GM18868 (cell line): Measurements from ENCODE around the gene ITPK1.

ENCODE experiments used
- ATAC-seq: cut with Tn5 transposase; IDR thresholded peaks from one replicate; pipeline ENCODE4 v1.9.1; 2021; ENCODE audit warnings: mild to moderate bottlenecking, moderate library complexity; ENCODE audit not compliant: unreplicated experiment

The ITPK1 gene

DNA sequence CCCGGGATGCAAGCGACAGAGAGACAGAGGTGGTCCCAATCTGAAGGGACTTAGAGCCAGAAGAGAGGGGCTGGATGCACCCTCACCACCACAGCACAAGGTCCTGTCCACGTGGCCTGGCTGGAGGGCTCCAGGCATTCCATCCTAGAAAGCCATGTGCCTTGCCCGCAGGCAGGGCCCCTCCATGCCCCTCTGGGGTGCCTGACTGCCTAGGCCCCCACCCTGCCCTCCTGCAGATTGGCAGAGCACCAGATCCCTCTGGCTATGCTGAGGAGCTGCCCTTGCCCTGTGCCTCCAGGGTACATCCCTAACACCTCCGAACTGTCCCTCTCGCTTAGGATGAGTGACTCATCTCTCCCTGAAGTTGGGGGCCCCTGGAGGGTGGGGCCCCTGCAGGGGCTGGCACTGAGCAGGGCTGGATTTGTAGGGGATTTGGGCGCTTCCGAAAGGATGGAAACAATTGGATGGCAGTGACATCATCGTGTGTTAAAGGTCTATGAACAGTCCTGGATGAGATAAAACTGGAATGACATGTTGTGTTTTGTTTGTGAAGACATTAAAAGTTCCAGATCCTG, 141.8 kb downstream of the ITPK1 start:
- ATAC-seq = no peak

- ATAC-seq = no peak
These were observed 142.4 kb downstream of the ITPK1 start for GRCh38 chr14:92973261-92973797.

DNA sequence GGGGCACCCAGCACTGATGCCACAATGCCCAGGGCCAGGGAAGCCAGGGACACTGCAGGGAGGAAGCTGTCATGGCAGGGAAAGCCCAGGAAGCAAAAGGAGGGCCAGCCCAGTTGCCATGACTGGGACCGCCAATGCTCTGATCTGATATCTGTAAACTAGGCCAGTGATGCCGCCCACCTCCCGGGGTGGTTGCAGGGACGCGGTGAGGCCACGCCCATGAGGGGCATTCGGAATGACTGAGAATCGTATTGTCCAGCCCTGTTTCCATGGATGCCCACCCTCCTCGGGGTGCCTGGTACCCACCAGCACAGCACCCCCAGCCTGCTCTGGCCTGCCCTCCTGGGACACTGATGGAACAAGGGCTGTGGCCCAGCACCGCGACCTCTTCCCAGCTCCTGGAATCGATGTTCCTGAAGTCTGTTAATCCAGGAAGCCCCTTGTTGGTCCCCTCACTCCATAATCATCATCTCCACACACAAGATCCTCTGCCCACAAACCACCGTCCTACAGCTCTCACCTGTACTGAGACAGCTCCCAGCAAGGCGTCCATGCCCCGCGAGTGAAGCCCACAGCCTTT, 144.0 kb downstream of the ITPK1 start:
- no peak for ATAC-seq

DNA sequence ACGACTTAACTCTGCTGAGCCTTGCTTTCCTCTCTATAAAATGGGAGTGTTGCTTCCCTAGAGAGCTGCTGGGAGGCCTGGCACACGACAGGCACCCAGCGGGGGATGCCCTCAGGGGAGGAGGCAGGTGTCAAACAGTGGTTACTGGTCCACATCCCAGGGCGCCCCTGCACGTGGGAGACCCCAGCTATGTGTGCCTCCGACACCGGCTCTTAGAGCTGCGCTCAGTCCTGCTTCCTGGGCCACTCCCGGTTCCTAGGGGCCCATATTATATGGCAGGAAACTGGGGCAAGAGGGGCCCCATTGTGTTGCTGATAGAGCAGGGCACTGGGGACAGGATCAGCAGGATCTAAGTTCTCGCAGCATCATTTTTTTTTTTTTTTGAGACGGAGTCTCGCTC, 145.5 kb downstream of the ITPK1 start:
- no peak for ATAC-seq

GRCh38 chr14:92969871-92970270, 145.9 kb downstream of the ITPK1 start:
- no peak for ATAC-seq

- ATAC-seq = no peak
These were observed 146.3 kb downstream of the ITPK1 start for GRCh38 chr14:92969430-92969829.

DNA sequence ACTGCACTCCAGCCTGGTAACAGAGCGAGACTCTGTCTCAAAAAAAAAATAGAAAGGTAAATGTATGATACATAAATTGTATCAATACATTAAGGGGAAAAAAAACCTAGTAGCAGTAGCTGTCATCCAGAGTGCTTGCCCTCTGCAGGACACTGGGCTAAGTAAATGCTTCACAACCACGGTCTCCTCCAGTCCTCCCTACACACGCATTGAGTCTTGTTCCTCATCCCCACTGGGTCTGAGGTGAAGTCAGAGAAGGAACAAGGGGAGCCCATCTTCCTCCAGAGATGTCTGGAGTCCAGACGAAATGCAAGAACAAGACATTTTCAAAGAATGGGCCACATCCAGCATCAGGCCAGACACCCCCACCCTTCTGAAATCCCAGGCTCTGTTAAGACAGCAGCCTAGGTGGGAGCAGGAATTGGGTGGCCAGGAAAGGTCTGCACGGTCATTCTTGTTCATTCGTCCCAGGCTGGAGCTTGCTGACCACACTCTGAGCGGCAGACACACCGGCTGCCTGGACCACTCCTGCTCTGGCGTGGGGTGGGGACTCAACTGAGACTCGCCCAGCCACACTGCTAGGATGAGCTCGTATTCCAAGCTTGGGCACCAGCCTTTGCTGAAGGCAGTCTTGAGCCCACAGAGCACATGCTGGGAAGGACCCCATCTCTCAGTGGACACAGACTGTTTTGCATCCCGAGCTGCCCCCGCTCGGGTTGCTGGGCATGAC, 147.3 kb downstream of the ITPK1 start:
- ATAC-seq = no peak

- ATAC-seq = no peak
These were observed 148.3 kb downstream of the ITPK1 start for GRCh38 chr14:92967346-92967926.

DNA sequence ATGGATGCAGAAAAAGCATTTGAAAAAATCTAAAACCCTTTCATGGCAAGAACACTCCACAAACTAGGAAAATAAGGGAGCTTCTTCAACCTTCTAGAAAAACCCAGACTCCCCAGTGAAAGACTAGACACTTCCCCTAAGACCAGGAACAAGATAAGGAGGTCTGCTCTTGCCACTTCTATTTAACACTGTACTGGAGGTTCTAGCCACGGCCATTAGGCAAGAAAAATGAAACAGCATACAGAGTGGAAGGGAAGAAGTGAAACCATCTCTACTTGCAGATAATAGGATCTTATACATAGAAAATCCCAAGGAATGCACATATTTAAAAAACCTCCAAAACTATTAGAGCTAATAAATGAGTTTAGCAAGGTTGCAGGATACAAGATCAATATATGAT, 150.4 kb downstream of the ITPK1 start:
- ATAC-seq = no peak

DNA sequence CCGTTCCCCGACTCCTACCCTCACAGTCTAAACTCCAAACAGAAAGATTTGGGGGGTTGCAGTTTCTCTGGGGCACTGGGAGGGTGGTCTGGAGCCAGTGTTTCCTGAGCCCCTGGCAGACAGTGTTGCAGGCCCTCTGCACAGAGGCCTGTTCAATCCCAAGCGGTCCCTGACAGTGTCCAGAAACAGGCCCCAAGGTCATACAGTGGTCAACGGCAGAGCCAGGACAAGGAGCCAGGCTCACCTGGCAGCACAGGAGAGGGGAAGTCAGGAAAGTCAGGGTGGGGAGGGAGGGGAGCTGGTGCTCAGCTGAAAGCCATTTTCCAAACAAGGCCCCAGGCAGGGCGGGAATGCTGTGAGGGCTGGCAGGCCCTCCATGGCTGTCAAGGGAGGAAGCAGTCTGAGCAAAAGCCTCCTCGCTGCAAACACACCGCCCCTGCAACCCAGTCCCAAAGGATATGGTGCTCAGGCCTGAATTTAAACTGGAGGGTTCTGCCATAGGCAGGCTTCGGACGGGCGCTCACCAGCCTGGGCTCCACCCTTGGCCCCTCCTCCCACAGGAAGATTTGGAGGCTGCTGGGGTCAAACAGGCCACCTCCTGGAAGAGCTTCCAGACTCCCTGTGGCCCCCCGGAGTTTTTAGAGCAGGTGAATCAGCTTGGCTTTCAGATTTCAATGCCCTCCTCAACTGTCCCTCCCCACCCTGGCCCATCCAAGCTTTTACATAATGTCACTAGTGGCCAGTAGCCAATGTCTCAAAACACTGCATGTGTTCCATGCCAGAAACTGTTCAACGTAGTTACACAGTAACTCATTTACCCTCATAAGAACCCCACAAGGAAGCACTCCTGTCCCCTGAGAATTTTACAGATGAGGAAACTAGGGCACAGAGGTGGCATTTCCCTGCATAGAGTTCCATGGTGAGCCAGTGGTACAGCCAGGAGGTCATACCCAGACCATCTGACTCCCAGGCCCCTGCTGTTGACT, 151.3 kb downstream of the ITPK1 start:
- ATAC-seq = no peak

GRCh38 chr14:92963301-92964123, 152.2 kb downstream of the ITPK1 start:
- ATAC-seq = no peak

- ATAC-seq = no peak
These were observed 153.0 kb downstream of the ITPK1 start for GRCh38 chr14:92962831-92963095.

- ATAC-seq = no peak
These were observed 153.5 kb downstream of the ITPK1 start for GRCh38 chr14:92962031-92962830.

DNA sequence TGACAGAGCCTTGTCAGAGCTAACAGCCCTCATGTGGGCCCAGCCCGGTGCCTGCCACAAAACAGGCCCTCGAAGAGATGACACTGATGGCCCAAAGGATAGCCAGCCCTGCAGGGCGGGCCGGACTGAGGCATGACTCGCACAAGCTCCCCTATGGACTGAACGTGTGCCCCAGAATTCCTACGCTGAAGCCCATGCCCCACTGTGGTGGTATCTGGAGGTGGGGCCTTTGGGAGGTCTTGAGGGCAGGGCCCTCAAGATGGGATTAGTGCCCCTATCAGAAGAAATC, 154.2 kb downstream of the ITPK1 start:
- no peak for ATAC-seq

DNA sequence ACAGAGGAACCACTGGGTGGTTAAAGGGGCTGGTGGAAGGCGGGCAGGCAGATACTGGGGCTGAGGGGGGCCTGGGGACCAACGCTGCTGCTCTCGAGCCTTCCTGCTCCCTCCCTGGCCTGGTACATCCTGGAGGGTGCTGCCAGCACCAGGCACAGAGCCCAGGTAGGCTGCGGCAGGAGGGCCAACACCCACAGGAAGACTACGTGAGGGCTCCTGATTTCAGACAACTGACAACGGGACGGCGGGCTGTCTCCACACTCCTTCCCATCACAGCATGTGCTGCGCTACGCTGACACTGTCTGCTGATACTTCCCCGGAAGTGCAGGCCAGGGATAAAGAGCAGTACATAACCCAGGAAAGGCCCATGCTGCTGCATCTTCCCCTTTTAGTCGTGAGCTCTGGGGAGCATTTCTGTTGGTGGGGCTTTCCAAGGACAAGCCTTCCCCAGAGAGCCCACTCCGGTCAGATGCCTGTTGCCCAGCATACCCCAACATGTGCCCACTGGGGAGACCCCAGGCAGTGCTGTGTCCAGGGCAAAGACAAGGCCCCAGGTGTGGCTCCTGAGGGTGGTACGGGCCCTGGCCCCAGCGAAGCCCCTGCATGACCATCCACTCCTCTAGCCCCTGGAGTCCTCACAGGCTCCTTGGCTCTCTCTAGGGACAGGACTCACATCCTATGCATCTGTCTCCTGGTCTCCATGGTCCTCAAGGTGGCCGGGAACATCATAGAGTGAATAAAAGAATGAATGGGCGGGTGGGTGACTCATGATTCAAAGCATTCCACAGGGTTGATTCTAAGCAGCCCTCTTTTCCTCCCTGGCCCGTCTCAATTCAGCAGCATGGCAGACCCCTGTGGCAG, 154.8 kb downstream of the ITPK1 start:
- ATAC-seq = no peak

DNA sequence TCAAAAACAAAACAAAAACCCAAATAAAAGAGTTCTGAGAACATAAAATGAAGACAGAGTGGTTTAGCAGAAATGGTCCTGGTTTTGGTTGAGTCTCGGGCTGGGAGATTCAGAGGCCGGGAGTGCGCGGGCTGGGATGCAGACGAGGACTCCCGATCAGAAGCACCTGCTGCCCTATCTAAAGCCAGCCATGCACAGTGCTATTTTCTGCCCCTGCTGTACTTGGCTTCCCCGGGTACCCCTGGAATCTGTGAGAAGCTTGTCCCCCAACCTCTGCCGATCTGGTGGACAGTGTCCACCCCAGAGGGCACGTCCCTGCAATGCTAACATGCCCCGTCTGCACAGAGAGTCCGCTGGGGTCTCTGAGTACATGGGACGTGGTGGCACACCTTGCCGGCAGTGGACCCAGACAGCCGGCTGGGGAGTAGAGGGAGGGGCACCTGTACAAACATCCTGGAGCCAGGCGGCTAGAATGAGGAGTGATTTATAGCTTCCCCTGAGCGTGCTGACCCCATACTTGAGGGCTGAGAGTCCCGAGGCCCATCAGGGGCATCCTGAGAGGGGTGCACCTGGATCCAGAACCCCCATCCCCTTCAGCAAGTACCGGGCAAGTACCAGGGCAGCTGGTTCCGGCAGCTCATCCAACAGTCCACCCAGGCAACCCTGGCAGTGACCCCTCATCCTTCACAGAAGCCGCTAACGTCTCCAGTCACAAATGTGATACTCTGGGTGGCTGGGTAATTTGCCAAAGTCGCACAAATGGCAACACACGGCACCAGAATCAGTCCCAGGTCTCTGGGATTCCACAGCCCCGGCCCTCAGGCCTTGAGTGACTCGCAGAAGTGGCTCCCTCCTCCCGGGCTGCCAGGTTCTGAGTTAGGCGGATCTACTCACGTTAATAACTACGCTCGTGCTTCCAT, 155.7 kb downstream of the ITPK1 start:
- ATAC-seq = no peak

- ATAC-seq = no peak
These were observed 156.6 kb downstream of the ITPK1 start for GRCh38 chr14:92959189-92959531.
